Epithelial cell of prostate (primary cell): Measurements from ENCODE around the gene HES2.
"Not testable (repeated sequence)": the region's sequence is repeated elsewhere in the genome, so short reads cannot be mapped to it uniquely, and the experiment has no call there.

ENCODE experiments used
- DNase-seq: peaks from one replicate; pipeline ENCODE4 v3.0.0-alpha.2; 2011; ENCODE audit warnings: low read depth, low spot score
- H3K27ac ChIP-seq: fragments of 450-650 bp; 2 replicates; pipeline ENCODE4 v1.5.1; 2017; ENCODE audit warnings: mild to moderate bottlenecking

Gene HES2

GRCh38 chr1:6393400-6394187 lies 26.1 kb downstream of the HES2 start, which contains the start of gene ACOT7:
TSS of gene ACOT7 (minus strand) at chr1:6393767. CDS start at chr1:6393399, 368 bp downstream.
- no peak for DNase-seq
- peak within 1 kb of the TSS; percentile 88 for H3K27ac ChIP-seq

GRCh38 chr1:6392809-6393399 lies 26.8 kb downstream of the HES2 start:
- H3K27ac ChIP-seq = peak overlapping the region; percentile 88
- DNase-seq = no peak

GRCh38 chr1:6391951-6392808 lies 27.5 kb downstream of the HES2 start:
- no peak for DNase-seq
- H3K27ac ChIP-seq = peak overlapping the region; percentile 88

GRCh38 chr1:6389971-6390370 lies 29.7 kb downstream of the HES2 start:
- H3K27ac ChIP-seq = no peak overlapping the region
- DNase-seq = no peak

GRCh38 chr1:6386371-6386949 lies 33.3 kb downstream of the HES2 start:
- DNase-seq = no peak
- H3K27ac ChIP-seq = peak overlapping the region; percentile 96

- DNase-seq = peak; percentile 86
- peak overlapping the region; percentile 96 for H3K27ac ChIP-seq
These were observed 34.1 kb downstream of the HES2 start for GRCh38 chr1:6385488-6386191.

- peak overlapping the region; percentile 96 for H3K27ac ChIP-seq
- no peak for DNase-seq
These were observed 34.8 kb downstream of the HES2 start for GRCh38 chr1:6384962-6385361.

- H3K27ac ChIP-seq = peak overlapping the region; percentile 96
- no peak for DNase-seq
These were observed 35.6 kb downstream of the HES2 start for GRCh38 chr1:6384135-6384534.

- no peak overlapping the region for H3K27ac ChIP-seq
- DNase-seq = no peak
These were observed 39.7 kb downstream of the HES2 start for GRCh38 chr1:6380037-6380436.

- DNase-seq = no peak
- H3K27ac ChIP-seq = no peak overlapping the region
These were observed 41.5 kb downstream of the HES2 start for GRCh38 chr1:6378096-6378746.

GRCh38 chr1:6373961-6374720 lies 45.6 kb downstream of the HES2 start:
- peak overlapping the region; percentile 31 for H3K27ac ChIP-seq

GRCh38 chr1:6372236-6372635 lies 47.5 kb downstream of the HES2 start:
- not testable (repeated sequence) for DNase-seq
- peak overlapping the region; percentile 7 for H3K27ac ChIP-seq

More at GRCh38 chr1:6373961-6374720, 45.6 kb downstream of the HES2 start:
- no peak for DNase-seq

- no peak for DNase-seq
These were observed 49.7 kb downstream of the HES2 start for GRCh38 chr1:6370006-6370405.

GRCh38 chr1:6367381-6368012 lies 52.2 kb downstream of the HES2 start:
- DNase-seq = peak; percentile 96
- peak overlapping the region; percentile 84 for H3K27ac ChIP-seq

More at GRCh38 chr1:6370006-6370405, 49.7 kb downstream of the HES2 start:
- peak overlapping the region; percentile 84 for H3K27ac ChIP-seq

- peak overlapping the region; percentile 8 for H3K27ac ChIP-seq
- no peak for DNase-seq
These were observed 54.7 kb downstream of the HES2 start for GRCh38 chr1:6365047-6365446.

- H3K27ac ChIP-seq = peak overlapping the region; percentile 13
- not testable (repeated sequence) for DNase-seq
These were observed 56.4 kb downstream of the HES2 start for GRCh38 chr1:6363085-6363884.
